SK-N-MC (cell line): ENCODE data around the gene PRKAR2A.
"Not testable (repeated sequence)": the region's sequence is repeated elsewhere in the genome, so short reads cannot be mapped to it uniquely, and the experiment has no call there.

ENCODE experiments used
- DNase-seq: peaks from one replicate; pipeline ENCODE4 v3.0.0-alpha.2; 2011; ENCODE audit warnings: low read depth, low spot score
- H3K27ac ChIP-seq: fragments of 200-600 bp; sonication (generic); 2 replicates; pipeline ENCODE4 v1.5.1; 2016; ENCODE audit warnings: mixed run types
- H3K36me3 ChIP-seq: fragments of 200-600 bp; sonication (generic); 2 replicates; pipeline ENCODE4 v1.6.1; 2017; ENCODE audit warnings: antibody characterized with exemption, low read length, mixed read lengths; ENCODE audit not compliant: insufficient read depth
- H3K4me3 ChIP-seq: fragments of 200-600 bp; sonication (generic); 2 replicates; pipeline ENCODE4 v1.5.1; 2016
- H3K9ac ChIP-seq: fragments of 200-600 bp; sonication (generic); 2 replicates; pipeline ENCODE4 v1.8.0; 2017; ENCODE audit warnings: mixed run types, mixed read lengths; ENCODE audit not compliant: insufficient read length
- H3K9me3 ChIP-seq: fragments of 200-600 bp; sonication (generic); 2 replicates; pipeline ENCODE4 v1.6.1; 2017; ENCODE audit warnings: low read depth, mild to moderate bottlenecking, antibody characterized with exemption, low read length, moderate library complexity, mixed read lengths
- EZH2 ChIP-seq: fragments of 200-600 bp; sonication (generic); IDR thresholded peaks from one replicate; pipeline ENCODE4 v1.6.1; 2017; ENCODE audit warnings: antibody characterized with exemption
- FOXP2 ChIP-seq: optimal IDR thresholded peaks from 2 replicates; pipeline ENCODE3; 2011; ENCODE audit warnings: mild to moderate bottlenecking, moderate library complexity; ENCODE audit not compliant: insufficient read depth; ENCODE audit errors: extremely low read length, control extremely low read depth
- POLR2AphosphoS5 ChIP-seq: IDR thresholded peaks from 2 replicates; pipeline ENCODE4 v1.6.1; 2012; ENCODE audit warnings: mild to moderate bottlenecking, low read depth, low read length, borderline replicate concordance

Gene PRKAR2A

GRCh38 chr3:48747706-48748105, 100.0 kb downstream of the PRKAR2A start:
- TF ChIP-seq POLR2AphosphoS5, result no peak
- TF ChIP-seq FOXP2, result no peak
- TF ChIP-seq EZH2, result no peak
- H3K9ac ChIP-seq, result no peak overlapping the region
- H3K36me3 ChIP-seq, result no peaks in the 10 kb centered on the region
- DNase-seq, result no peak
- H3K9me3 ChIP-seq, result no peaks in the 10 kb centered on the region
- H3K4me3 ChIP-seq, result no peak overlapping the region
- H3K27ac ChIP-seq, result no peak overlapping the region

GRCh38 chr3:48747015-48747615, 100.6 kb downstream of the PRKAR2A start:
- TF ChIP-seq EZH2 (no peak), POLR2AphosphoS5 (no peak), FOXP2 (no peak)
- DNase-seq, result no peak
- Histone ChIP-seq H3K4me3 (no peak overlapping the region), H3K9me3 (no peaks in the 10 kb centered on the region), H3K36me3 (no peaks in the 10 kb centered on the region), H3K27ac (no peak overlapping the region), H3K9ac (no peak overlapping the region)

GRCh38 chr3:48743773-48744172, 103.9 kb downstream of the PRKAR2A start:
- TF ChIP-seq EZH2 (no peak), POLR2AphosphoS5 (no peak), FOXP2 (no peak)
- Histone ChIP-seq H3K9ac (no peak overlapping the region), H3K4me3 (no peak overlapping the region), H3K36me3 (no peaks in the 10 kb centered on the region), H3K9me3 (no peaks in the 10 kb centered on the region), H3K27ac (no peak overlapping the region)
- no peak for DNase-seq

GRCh38 chr3:48741226-48741625, 106.4 kb downstream of the PRKAR2A start:
- not testable (repeated sequence) for H3K27ac ChIP-seq, H3K9ac ChIP-seq

GRCh38 chr3:48739955-48740823, 107.5 kb downstream of the PRKAR2A start:
- H3K36me3 ChIP-seq, result no peaks in the 10 kb centered on the region
- no peak overlapping the region for H3K27ac ChIP-seq
- no peak overlapping the region for H3K4me3 ChIP-seq
- no peak overlapping the region for H3K9ac ChIP-seq
- H3K9me3 ChIP-seq, result no peaks in the 10 kb centered on the region
- DNase-seq, result no peak
- TF ChIP-seq EZH2 (no peak), POLR2AphosphoS5 (no peak)

More at GRCh38 chr3:48741226-48741625, 106.4 kb downstream of the PRKAR2A start:
- H3K4me3 ChIP-seq, H3K36me3 ChIP-seq, H3K9me3 ChIP-seq, DNase-seq: not testable (repeated sequence)

- DNase-seq, result no peak
- Histone ChIP-seq H3K9ac (no peak overlapping the region), H3K4me3 (no peak overlapping the region), H3K27ac (no peak overlapping the region), H3K36me3 (no peaks in the 10 kb centered on the region), H3K9me3 (no peaks in the 10 kb centered on the region)
- TF ChIP-seq FOXP2, result no peak
Observed at GRCh38 chr3:48739617-48739954, 108.1 kb downstream of the PRKAR2A start.

- H3K4me3 ChIP-seq, result no peak overlapping the region
- no peak overlapping the region for H3K27ac ChIP-seq
- no peak for DNase-seq
- no peaks in the 10 kb centered on the region for H3K9me3 ChIP-seq
- no peak for TF ChIP-seq EZH2
- no peak for TF ChIP-seq FOXP2
- TF ChIP-seq POLR2AphosphoS5, result no peak
- H3K9ac ChIP-seq, result no peak overlapping the region
- no peaks in the 10 kb centered on the region for H3K36me3 ChIP-seq
Observed at GRCh38 chr3:48738926-48739616, 108.6 kb downstream of the PRKAR2A start.

GRCh38 chr3:48738144-48738536, 109.5 kb downstream of the PRKAR2A start:
- TF ChIP-seq FOXP2 (no peak), POLR2AphosphoS5 (no peak), EZH2 (no peak)
- Histone ChIP-seq H3K4me3 (no peak overlapping the region), H3K36me3 (no peaks in the 10 kb centered on the region), H3K9ac (no peak overlapping the region), H3K9me3 (no peaks in the 10 kb centered on the region), H3K27ac (no peak overlapping the region)
- DNase-seq, result no peak

GRCh38 chr3:48735075-48735767, 112.5 kb downstream of the PRKAR2A start:
- H3K36me3 ChIP-seq, H3K4me3 ChIP-seq, H3K9ac ChIP-seq, H3K9me3 ChIP-seq, DNase-seq, H3K27ac ChIP-seq: not testable (repeated sequence)

GRCh38 chr3:48734541-48734940, 113.1 kb downstream of the PRKAR2A start:
- not testable (repeated sequence) for DNase-seq, H3K4me3 ChIP-seq, H3K9ac ChIP-seq, H3K9me3 ChIP-seq, H3K27ac ChIP-seq, H3K36me3 ChIP-seq

- not testable (repeated sequence) for H3K27ac ChIP-seq, H3K9ac ChIP-seq, H3K9me3 ChIP-seq, H3K36me3 ChIP-seq, H3K4me3 ChIP-seq, DNase-seq
Observed at GRCh38 chr3:48733752-48734518, 113.7 kb downstream of the PRKAR2A start.
